Activated CD4-positive, alpha-beta T cell treated with anti-CD3 and anti-CD28 coated beads, Interleukin-2, amount 50 U/mL, for 16 hours (primary cell): Measurements from ENCODE around the gene MBD1.
A peak's percentile ranks its signal among the peaks of the same experiment; 100 is the strongest.
"Not testable (repeated sequence)": the region's sequence is repeated elsewhere in the genome, so short reads cannot be mapped to it uniquely, and the experiment has no call there.

Source experiments
- DNase-seq: peaks from one replicate; pipeline ENCODE4 v3.0.0-alpha.2; 2020

Gene MBD1, protein sequence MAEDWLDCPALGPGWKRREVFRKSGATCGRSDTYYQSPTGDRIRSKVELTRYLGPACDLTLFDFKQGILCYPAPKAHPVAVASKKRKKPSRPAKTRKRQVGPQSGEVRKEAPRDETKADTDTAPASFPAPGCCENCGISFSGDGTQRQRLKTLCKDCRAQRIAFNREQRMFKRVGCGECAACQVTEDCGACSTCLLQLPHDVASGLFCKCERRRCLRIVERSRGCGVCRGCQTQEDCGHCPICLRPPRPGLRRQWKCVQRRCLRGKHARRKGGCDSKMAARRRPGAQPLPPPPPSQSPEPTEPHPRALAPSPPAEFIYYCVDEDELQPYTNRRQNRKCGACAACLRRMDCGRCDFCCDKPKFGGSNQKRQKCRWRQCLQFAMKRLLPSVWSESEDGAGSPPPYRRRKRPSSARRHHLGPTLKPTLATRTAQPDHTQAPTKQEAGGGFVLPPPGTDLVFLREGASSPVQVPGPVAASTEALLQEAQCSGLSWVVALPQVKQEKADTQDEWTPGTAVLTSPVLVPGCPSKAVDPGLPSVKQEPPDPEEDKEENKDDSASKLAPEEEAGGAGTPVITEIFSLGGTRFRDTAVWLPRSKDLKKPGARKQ

DNA sequence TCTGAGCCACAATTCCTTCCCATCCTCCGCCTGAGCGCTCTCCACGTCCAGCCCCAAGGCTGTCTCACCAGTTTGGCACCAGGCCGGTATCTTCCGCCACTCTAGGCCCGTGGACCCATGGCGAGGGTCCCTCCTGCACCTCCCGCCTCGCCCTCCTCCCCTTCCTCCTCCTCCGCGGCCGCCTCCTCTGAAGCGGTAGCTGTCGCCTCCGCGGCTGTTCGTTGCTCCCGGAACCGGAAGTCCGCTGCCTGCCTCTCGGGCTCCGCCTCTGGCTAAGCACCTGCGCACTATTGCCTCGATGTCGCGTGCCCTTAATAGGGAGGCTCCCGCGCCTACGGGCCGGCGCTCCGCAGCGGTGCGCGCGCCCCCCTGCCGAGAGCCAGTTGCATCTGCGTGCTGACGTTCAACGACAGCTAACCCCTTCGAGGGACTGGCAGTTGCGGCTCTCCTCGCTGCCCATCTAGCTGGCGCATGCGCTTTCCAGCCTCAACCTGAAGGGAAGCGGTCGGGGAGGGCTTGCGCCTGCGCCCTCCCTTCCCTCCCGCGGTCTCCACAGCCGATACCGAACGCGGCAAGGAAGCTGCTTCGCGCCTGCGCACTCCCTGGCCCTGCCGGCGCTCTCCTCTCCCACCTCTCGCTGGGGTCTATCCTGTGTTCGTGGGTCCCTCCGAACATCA, at the start of gene MBD1:
TSS of gene MBD1 (minus strand) at position 229 of the 677 bp plus-strand sequence. CDS start 1,531 bp downstream, outside the sequence.
- DNase-seq, result peak; percentile 97

DNA sequence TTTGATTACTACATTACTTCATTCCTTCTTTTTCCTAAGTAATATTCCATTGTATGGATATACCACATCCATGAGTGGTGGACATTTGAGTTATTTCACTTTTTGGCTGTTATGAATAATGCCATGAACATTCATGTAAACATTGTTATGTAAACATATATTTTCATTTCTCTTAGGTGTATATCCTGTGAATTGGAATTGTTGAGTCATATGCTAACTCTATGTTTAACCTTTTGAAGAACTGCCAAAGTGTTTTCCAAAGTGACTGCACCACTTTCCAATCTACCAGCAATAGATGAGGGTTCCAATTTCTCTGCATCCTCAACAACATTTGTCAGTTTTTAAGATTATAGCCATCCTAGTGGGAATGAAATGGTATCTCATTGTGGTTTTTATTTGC, 48.9 kb upstream of the MBD1 start:
- DNase-seq, result no peak

DNA sequence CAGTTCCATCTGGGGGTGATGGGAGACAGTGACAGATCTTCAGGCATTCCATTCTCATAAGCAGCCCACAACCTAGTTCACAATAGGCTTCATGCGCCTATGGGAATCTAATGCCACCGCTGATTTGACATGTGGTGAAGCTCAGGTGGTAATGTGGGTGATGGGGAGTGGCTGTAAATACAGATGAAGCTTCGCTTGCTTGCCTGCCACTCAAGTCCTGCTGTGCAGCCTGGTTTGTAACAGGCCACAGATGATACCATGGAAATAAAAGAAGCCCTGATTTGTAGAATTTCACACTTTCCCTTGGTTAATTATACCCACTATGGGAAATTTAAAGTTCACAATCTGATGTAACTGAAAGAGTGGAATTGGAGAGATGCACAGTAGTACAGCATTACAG, 46.7 kb upstream of the MBD1 start:
- DNase-seq, result no peak

DNA sequence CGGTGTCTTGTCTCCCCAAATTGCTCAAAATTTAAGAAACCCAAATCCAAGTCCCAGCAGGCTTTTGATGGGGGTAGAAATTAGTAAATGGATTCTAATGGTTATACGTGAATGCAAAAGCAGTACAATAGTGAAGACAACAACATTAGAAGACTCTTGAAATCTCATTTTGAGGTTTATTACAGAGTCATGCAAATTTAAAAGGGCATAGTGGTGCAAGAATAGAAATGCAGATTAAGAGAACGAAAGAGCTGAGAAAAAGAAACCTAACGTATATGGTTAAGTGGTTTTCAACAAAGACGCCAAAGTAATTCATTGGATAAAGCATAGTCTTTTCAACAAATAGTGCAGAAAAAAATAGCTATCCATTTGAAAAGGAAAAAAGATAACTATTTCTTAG, 39.4 kb upstream of the MBD1 start:
- DNase-seq, result no peak

DNA sequence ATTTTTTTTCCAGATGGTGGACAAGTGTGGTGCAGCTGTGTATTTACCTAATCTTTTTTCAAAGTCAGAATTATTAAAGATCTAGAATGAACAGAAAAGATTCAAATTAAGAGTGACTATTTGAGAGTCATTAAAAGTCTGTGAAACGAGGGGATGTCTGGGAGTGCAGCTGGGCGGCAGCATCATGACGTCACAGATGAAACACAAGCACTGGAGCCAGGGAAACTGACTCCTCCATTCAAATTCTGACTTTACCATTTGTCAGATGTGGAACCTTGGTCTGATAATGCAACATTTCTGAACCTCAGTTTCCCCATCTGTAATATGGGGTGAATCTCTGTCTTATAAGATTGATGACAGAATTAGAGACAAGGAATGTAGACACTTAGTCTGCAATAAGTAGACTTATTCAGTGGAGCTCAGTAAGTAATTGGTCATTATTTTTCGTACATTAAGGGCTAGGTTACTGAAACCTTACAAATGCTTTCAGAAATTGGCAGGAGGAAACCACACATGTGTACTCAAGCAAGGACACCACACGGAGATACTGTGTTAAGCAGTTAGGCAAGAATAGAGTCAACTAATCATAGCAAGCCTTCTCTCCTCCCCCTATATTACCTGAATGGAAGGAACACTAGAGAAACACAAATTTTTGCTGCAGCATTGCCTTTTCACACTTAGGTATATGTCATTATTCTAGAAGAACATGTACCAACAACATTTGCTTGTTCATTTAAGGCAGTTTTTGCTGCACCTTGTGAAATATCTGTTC, 34.0 kb upstream of the MBD1 start:
- no peak for DNase-seq

DNA sequence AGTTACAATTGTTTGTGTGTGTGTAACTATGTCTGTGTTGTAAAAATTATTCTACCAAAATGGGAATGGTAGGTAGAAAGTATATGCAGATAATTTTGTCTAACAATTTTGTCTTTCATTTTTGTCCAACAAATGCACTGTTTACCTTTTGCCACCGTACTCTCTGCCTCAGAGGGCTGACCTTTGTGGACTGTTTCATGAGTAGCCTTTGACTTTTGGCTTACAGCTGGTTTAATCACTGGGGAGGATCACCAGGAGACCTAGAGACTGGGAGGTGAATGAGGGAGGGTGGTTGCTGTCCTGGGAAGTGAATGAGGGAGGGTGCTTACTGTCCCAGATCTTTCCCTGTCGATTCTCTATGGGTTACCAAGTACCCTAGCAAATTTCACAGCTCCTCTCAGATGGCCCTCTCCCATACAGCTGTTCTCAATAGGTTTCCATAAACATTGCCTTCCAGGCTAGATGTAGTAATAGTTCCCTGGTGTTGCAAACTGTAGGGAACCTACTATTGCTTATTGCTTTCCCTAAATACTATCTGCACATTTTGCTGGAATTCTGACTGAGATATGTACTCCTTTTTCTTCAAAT, 32.6 kb upstream of the MBD1 start:
- no peak for DNase-seq

DNA sequence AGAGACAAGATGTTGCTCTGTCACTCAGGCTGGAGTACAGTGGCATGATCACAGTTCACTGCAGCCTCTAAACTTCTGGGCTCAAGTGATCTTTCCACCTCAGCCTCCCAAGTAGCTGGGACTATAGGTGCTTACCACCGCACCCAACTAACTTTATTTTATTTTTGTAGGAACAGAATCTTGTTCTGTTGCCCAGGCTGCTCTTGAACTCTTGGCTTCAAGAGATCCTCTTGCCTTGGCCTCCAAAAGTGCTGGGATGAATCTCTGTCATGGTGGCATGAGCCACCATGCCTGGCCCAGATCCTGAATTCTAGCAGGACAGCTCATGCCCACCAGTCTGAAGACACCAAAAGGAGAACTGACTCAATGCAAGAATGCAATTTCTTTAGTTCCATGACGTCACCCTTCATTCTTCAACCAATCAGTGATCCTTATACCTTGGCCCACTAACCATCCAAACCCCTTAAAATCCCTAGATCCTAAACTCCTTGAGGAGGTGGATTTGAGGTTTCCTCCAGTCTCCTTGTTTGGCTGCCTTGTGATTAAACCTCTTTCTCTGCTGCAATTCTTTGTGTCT, 31.8 kb upstream of the MBD1 start:
- DNase-seq, result no peak

DNA sequence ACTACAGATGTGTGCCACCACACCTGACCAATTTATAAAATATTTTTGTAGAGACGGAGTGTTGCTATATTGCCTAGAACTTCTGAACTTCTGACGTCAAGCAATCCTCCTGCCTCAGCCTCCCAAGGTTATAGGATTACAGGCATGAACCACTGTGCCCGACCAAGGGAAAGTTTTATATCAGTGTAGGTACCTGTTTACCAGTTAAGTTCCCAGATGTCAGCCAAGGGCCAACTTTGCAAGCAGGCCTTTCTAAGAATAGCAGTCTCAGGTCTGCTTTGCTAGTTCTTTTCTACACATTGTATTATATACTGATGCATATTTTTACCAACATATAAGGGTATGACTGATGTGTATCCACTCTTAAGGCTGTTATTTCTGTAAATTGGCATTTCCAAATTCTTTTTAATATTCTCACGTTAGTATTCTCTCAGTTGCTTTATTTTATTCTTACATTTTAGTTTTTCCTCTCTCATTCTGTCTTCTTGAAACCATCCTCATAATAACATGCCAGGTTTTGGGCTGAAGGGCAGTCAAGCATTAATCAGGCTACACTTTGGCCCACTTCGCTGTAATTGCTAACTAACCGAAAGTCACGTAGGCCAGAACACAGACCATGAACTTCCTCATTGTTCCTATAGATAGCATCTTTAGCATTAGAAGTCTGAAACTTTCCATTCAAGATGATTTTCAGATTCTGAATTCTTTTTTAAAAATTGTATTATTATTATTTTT, 31.1 kb upstream of the MBD1 start:
- no peak for DNase-seq

DNA sequence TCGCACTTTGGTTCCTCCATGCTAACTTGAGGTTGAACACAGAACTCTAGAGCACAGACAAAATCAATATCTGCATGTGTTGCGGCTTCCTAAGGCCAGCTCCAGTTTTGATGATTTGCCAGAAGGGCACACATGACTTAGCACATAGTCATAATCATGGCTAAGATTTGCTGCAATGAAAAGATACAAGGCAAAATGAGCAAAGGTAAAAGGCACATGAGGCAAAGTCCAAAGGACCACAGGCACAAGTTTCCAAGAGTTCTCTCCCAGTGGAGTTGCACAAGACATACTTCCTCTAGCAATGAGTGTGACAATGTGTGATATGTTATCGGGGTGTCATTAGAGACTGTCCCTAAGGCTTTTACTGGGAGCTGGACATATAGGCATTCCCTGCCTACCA, 30.3 kb upstream of the MBD1 start:
- no peak for DNase-seq

DNA sequence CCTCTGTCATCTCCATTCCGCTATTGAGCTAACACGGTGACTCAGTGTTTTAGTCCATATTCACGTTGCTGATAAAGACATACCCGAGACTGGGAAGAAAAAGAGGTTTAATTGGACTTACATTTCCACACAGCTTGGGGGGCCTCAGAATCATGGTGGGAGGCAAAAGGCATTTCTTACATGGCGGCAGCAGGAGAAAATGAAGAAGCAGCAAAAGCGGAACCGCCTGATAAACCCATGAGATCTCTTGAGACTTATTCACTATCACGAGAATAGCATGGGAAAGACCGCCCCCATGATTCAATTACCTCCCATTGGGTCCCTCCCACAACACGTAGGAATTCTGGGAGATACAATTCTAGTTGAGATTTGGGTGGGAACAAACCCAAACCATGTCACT, 28.8 kb upstream of the MBD1 start:
- DNase-seq, result no peak

DNA sequence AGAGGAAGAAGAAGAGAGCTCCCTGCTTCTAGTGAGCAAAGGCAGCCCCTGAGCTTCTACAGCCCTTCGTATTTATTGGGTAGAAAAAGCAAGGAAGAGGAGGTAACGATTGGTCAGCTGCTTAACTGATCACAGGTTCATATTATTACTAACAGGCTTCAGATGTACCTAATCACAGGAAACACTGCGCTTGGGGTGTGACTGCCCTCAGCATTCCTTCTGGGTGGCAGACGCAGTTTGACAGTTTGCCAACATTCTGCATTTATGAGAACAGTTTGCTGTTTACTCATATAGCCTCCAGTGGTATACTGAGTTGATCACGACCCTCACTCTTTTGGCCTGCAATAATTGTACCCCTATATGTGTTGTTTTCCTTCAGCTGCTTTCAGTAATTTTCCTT, 27.5 kb upstream of the MBD1 start:
- DNase-seq, result not testable (repeated sequence)

DNA sequence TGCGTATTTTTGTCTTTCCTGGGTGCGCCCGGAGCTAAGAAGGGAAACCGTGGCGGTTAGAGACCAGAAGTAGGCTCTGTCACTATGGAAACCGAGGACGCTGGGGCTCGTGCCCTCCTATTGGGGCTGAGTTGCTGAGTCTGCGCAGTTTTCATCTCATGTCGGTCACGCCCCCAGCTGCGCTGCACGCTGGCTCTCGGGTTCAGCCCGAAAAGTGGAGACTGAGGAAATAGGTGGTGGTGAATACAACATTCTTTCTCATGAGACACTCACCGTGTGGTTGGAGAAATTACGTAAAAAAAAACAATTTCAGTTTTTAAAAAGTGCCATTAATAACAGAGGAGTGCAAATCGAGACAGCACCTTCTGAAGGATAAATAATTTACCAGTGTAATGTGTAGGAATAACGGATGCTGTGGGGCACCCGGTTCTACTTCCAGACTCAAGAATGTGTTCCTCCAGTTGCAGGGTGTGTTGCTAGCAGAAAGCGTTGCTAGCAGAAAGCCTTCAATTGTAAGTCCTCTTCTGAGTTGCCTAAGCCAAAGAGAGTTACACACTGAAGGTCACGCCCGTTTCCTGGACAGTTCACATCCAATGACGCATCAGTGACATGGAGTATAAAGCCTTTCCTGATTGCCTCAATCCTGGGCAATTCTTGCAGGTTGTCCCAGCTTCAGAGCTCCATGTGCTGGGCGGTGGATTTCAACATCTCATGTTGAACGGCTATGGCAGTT, 26.6 kb upstream of the MBD1 start:
- DNase-seq, result peak; percentile 92

DNA sequence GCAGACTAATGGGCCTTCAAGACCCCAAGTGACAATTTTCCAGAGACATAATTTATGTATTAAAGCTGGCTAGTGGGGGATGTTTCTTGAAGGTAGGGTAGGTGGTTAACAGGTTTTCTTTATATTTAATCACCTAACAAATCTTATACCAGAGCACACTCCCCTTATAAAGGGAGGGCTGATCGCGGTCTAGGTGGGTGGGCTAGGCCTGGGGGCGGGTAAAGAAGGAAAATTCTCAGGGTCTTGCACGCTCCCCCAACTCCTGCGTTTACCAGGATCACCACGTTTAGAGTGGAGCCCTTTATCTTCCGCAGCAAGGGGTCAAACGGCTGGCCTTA, 26.0 kb upstream of the MBD1 start:
- no peak for DNase-seq

DNA sequence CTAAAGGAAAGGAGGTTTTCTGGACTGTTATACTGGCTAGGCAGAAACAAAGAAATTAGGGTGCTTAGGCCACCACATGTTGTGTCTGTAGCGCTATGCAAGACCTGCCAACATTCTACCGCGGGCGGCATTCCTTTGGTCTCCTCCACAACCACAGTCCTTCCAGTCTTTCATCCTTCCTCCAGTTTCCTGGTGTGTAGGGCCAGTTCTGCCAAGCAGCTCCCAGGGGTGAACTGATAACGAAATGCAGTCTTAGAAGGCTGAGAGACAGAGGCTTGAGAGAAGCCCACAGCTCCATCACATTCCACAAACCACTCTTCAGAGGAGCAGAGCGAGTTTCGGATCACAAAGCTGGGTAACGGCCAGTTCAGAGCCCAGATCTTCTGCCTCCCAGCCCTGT, 25.6 kb upstream of the MBD1 start:
- no peak for DNase-seq

DNA sequence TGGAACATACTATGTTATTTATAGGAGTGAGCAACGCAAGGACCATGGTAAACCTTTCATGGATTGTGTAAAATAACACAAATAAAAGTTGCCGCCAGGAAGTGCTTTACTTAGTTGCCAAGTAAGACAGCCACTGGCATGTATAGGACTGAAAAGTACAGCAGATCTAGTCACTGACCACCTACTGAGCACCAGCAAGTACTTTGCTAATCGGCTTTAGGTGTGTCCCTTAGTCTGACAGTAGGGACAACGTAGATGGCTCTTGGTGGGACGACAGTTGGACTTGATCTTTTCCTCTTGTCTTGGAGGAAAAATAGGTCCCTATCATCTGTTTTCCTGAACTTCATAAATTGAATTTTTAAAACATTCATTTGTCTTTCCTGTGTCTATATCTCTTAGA, 19.8 kb upstream of the MBD1 start:
- DNase-seq, result no peak

DNA sequence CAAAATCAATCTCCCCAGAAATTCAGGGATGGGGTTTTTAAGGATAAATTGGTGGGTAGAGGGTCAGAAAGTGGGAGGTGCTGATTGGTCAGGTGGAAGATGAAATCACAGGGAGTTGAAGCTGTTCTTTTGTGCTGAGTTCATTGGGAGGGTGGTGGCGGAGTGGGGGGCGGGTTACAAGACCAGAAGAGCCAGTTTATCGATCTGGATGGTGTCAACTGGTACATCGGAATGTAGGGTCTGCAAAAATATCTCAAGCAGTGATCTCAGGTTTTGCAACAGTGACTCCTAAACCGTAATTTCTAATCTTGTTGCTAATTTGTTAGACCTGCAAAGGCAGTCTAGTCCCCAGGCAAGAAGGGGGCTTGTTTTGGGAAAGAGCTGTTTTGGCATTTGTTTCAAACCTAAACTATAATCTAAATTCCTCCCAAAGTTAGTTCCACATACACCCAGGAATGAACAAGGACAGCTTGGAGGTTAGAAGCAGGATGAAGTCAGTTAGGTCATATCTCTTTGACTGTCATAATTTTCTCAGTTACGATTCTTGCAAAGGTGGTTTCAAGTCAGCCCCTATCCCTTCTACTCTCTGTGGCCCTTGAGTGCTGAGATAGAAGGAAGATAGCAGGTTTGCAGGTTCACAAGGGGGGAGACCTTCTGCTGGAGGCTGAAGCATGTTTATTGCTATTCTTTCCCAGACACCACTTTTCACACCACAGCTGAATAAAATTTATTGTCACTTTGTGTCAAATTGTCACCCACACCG, 18.5 kb upstream of the MBD1 start:
- DNase-seq, result no peak

DNA sequence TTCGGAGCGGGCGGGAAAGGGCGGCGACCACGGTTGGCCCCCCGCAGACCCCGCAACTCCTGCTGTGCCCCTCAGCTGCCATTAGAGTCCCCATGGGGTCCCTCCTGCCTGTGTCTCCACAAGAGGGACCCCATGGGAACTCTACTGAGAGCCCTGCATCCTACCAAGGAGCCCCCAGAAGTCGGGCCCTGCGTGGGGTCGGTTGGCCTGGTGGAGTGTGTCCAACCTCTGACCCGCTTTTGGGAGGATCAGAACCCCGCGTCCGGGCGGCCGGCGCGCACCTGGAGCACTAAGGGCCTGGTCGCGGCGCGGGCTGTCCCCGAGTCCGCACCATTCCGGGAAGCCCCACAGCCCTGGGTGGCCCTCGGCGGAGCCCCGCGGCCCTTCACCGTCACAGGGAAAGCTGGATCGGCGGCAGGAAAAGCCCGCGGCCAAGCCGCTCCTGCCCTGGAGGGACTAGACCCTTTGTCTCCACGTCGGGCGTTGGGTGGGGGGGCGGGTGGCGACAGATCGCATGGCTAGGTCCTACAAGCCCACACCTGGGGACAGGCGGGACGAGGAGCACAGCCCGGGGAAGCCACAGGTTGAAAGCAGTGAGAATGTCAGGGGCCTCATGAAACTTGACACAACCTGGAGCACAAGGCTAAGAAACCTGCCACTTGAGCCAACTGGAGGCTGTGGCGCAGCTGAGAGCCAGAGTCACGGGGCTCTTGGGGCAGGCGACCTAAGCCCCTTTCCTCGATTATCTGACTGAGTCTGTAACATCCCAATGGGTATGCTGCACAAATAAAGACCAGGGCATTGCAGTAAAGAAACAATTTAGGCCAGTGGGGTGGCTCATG, 17.3 kb upstream of the MBD1 start:
- DNase-seq, result no peak

DNA sequence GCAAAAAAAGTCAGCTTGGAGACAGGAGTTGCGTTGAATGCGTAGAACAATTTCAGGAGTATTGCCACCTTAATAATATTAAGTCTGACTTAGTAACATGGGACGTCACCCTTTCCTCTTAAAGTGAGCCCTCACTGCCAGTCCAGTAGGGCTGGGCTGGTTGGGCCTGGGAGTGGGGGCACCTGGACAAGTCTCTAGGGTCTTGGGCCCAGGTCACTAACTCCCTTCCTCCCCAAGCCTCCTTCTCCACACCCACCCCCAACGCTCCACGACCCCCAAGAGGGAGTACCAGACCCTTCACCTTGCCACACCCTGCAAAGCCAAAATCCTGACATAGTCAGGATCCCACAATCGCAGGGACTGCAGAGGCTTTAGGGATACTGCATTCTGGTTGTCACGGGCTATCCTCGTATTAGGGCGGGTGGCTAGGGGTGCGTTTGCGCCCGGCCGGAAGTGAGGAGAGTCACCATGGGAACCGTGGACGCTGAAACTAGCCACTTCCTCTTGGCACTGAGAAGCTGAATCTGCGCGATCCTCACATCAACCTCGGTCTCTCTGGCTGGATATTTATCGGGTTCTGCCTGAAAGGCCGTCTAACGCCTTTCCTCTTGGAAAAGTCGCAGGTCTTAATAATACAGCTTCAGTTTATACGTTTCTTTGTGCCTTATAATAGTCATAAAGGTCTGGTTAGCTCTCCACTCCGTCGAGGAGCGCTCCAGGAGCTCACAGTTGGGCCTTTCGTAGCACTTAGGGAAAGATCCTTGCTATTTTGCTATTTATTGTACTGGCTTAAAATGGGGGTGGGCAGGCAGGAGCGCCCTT, 16.5 kb upstream of the MBD1 start:
- peak; percentile 77 for DNase-seq

DNA sequence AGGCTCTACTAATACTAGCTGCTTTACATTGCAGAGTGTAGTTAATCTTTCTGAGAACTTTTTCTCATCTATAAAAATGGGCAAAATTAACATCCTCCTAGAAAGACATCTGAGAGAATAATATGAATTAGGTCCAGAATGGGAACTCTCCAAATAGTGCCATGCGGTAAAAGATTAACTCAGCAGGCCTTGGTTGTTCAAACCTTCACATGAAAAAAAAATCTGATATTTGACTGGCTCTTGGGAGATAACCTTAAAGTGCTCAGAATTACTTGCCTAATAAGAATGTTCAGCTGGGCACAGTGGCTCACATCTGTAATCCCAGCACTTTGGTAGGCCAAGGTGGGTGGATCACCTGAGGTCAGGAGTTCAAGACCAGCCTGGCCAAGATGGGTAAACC, 11.7 kb upstream of the MBD1 start:
- no peak for DNase-seq
